HFF-Myc (cell line): Measurements from ENCODE around the gene CARD11.

Experiments
- DNase-seq: peaks from one replicate; pipeline ENCODE4 v3.0.0-alpha.2; 2011; ENCODE audit warnings: low read depth; ENCODE audit errors: extremely low read depth
- H3K4me3 ChIP-seq: replicated peaks from 2 replicates; pipeline ENCODE4 v1.5.1; 2011; ENCODE audit warnings: low read depth, mild to moderate bottlenecking, control low read depth, low read length
- CTCF ChIP-seq: IDR thresholded peaks from 2 replicates; pipeline ENCODE4 v1.5.1; 2012; ENCODE audit warnings: mild to moderate bottlenecking, low read depth, low read length, control low read depth; ENCODE audit errors: missing control alignments

CARD11 gene

GRCh38 chr7:3082386-3082785 lies 38.7 kb upstream of the CARD11 start:
- no peak for TF ChIP-seq CTCF
- DNase-seq: no peak
- H3K4me3 ChIP-seq: no peak overlapping the region

GRCh38 chr7:3080106-3080505 lies 36.4 kb upstream of the CARD11 start:
- TF ChIP-seq CTCF: no peak
- DNase-seq: no peak
- H3K4me3 ChIP-seq: no peak overlapping the region

GRCh38 chr7:3078514-3078913 lies 34.8 kb upstream of the CARD11 start:
- no peak for TF ChIP-seq CTCF
- DNase-seq: no peak
- no peak overlapping the region for H3K4me3 ChIP-seq

- DNase-seq: no peak
- no peak for TF ChIP-seq CTCF
- H3K4me3 ChIP-seq: no peak overlapping the region
Measured at GRCh38 chr7:3076700-3077099, 33.0 kb upstream of the CARD11 start.

- no peak overlapping the region for H3K4me3 ChIP-seq
- DNase-seq: no peak
- no peak for TF ChIP-seq CTCF
Measured at GRCh38 chr7:3076163-3076562, 32.5 kb upstream of the CARD11 start.

- no peak for DNase-seq
- no peak overlapping the region for H3K4me3 ChIP-seq
- no peak for TF ChIP-seq CTCF
Measured at GRCh38 chr7:3075441-3075840, 31.8 kb upstream of the CARD11 start.

GRCh38 chr7:3074459-3074821 lies 30.8 kb upstream of the CARD11 start:
- TF ChIP-seq CTCF: no peak
- H3K4me3 ChIP-seq: no peak overlapping the region
- DNase-seq: no peak
